CD14-positive monocyte (primary cell): ENCODE results near the gene KRTAP17-1. TPM values are rescaled to one million over a fixed set of nuclear protein-coding genes. Genes with fewer than 3 reads are reported as not detected.
A peak's percentile ranks its signal among the peaks of the same experiment; 100 is the strongest.

Experiments
- DNase-seq, 3 donors: peaks; one replicate each; pipeline ENCODE4 v3.0.0-alpha.2; 2011 to 2022
- H2AFZ ChIP-seq: 2 replicates; pipeline ENCODE4 v1.6.0; 2012; ENCODE audit warnings: mild to moderate bottlenecking, low read depth, low read length, inconsistent platforms; ENCODE audit not compliant: insufficient read depth, poor library complexity, severe bottlenecking
- H3K27ac ChIP-seq, 2 donors: 1 replicate in 1 of 2; 2 replicates in 1 of 2; pipeline ENCODE4 v1.5.1; 2012 to 2013; ENCODE audit warnings: low read length in 2 of 2, control low read depth in 1 of 2, inconsistent platforms in 1 of 2, low read depth in 1 of 2, mild to moderate bottlenecking in 1 of 2
- H3K27me3 ChIP-seq, 2 donors: one replicate each; pipeline versions ENCODE4 v1.6.0 to v1.6.1; 2011 to 2013; ENCODE audit warnings: low read length in 2 of 2; ENCODE audit not compliant: control insufficient read depth in 2 of 2, insufficient read depth in 2 of 2
- H3K36me3 ChIP-seq, 2 donors: replicated peaks in 1 of 2; 1 replicate in 1 of 2; 2 replicates in 1 of 2; pipeline versions ENCODE4 v1.5.1 to v1.6.1; 2012 to 2013; ENCODE audit warnings: low read length in 2 of 2, control low read depth in 1 of 2, inconsistent platforms in 1 of 2, mild to moderate bottlenecking in 1 of 2; ENCODE audit not compliant: insufficient read depth in 2 of 2, control insufficient read depth in 1 of 2
- H3K4me1 ChIP-seq, 2 donors: 1 replicate in 1 of 2; 2 replicates in 1 of 2; pipeline versions ENCODE4 v1.5.1 to v1.6.1; 2012 to 2013; ENCODE audit warnings: low read length in 2 of 2, control low read depth in 1 of 2, inconsistent platforms in 1 of 2, mild to moderate bottlenecking in 1 of 2, moderate library complexity in 1 of 2; ENCODE audit not compliant: insufficient read depth in 2 of 2, control insufficient read depth in 1 of 2
- H3K4me2 ChIP-seq: replicated peaks from 2 replicates; pipeline ENCODE3; 2012; ENCODE audit warnings: low read length, moderate library complexity, mild to moderate bottlenecking; ENCODE audit not compliant: poor library complexity, severe bottlenecking; ENCODE audit errors: extremely low read depth
- H3K4me3 ChIP-seq, 3 experiments: fragments of 200-600 bp in 1 of 3; sonication (generic) in 1 of 3; replicated peaks in 1 of 3; 1 replicate in 2 of 3; 2 replicates in 1 of 3; pipeline ENCODE4 v1.5.1; 2011 to 2013; ENCODE audit warnings: low read length in 3 of 3, mild to moderate bottlenecking in 3 of 3, control low read depth in 2 of 3, low read depth in 2 of 3, inconsistent platforms in 1 of 3, moderate library complexity in 1 of 3
- H3K79me2 ChIP-seq: 2 replicates; pipeline ENCODE4 v1.6.0; 2012; ENCODE audit warnings: mild to moderate bottlenecking, control low read depth, inconsistent platforms, low read length, moderate library complexity; ENCODE audit not compliant: insufficient read depth
- H3K9ac ChIP-seq: 2 replicates; pipeline ENCODE4 v1.6.0; 2017; ENCODE audit warnings: low read length, mild to moderate bottlenecking; ENCODE audit not compliant: insufficient read depth, poor library complexity, severe bottlenecking
- H3K9me3 ChIP-seq, 2 donors: replicated peaks in 1 of 2; 1 replicate in 1 of 2; 2 replicates in 1 of 2; pipeline versions ENCODE4 v1.5.1 to v1.6.1; 2012 to 2013; ENCODE audit warnings: low read length in 2 of 2, control low read depth in 1 of 2; ENCODE audit not compliant: control insufficient read depth in 1 of 2, insufficient read depth in 1 of 2
- H4K20me1 ChIP-seq: 2 replicates; pipeline ENCODE4 v1.6.0; 2012; ENCODE audit warnings: mild to moderate bottlenecking, low read length, control low read depth, moderate library complexity; ENCODE audit not compliant: insufficient read depth
- H3K27ac Mint-ChIP-seq, 7 donors: one replicate each; pipeline ENCODE4 v1.8.0; 2020; ENCODE audit warnings: mild to moderate bottlenecking in 7 of 7, mixed read lengths in 7 of 7, moderate library complexity in 6 of 7, inconsistent platforms in 2 of 7
- H3K27me3 Mint-ChIP-seq, 3 donors: one replicate each; pipeline ENCODE4 v1.8.0; 2021 to 2022; ENCODE audit warnings: low read depth in 3 of 3, mild to moderate bottlenecking in 3 of 3, mixed read lengths in 3 of 3, moderate library complexity in 3 of 3, inconsistent platforms in 1 of 3
- H3K36me3 Mint-ChIP-seq, 2 donors: one replicate each; pipeline ENCODE4 v1.8.0; 2020; ENCODE audit warnings: mixed read lengths in 2 of 2, inconsistent platforms in 1 of 2, mild to moderate bottlenecking in 1 of 2
- H3K4me1 Mint-ChIP-seq: one replicate; pipeline ENCODE4 v1.8.0; 2020; ENCODE audit warnings: mild to moderate bottlenecking, mixed read lengths
- H3K4me3 Mint-ChIP-seq, 2 donors: one replicate each; pipeline ENCODE4 v1.8.0; 2020; ENCODE audit warnings: mild to moderate bottlenecking in 2 of 2, mixed read lengths in 2 of 2, moderate library complexity in 1 of 2
- H3K9me3 Mint-ChIP-seq, 7 donors: one replicate each; pipeline ENCODE4 v1.8.0; 2020 to 2022; ENCODE audit warnings: mixed read lengths in 7 of 7, mild to moderate bottlenecking in 6 of 7, moderate library complexity in 6 of 7, inconsistent platforms in 2 of 7
- CTCF ChIP-seq: fragments of 200-600 bp; IDR thresholded peaks from one replicate; pipeline ENCODE4 v1.8.0; 2022; ENCODE audit warnings: antibody characterized with exemption, mild to moderate bottlenecking
- WGBS: methylation state at CpG from one replicate; pipeline ENCODE4 v1.1.5; 2013; ENCODE audit warnings: missing lambda C conversion rate; ENCODE audit not compliant: insufficient coverage; 5-methylcytosine and 5-hydroxymethylcytosine counted together
- intact Hi-C, 2 donors: fragments of 100-400 bp; cut with micrococcal nuclease; formaldehyde crosslinking; loops; one replicate each; pipeline versions ENCODE4 v1.15.0 to v1.15.1; 2023
- polyA plus RNA-seq, 3 donors: library from polyadenylated mRNA; depleted of rRNA in 1 of 3; unstranded in 2 of 3; stranded (reverse) in 1 of 3; fragments of 300-500 nt in 2 of 3; fragments of >200 nt in 1 of 3; fragmentation: Illumina TruSeq in 2 of 3; gene quantifications; 1 replicate in 2 of 3; 2 replicates in 1 of 3; pipeline ENCODE4 v1.2.3, GENCODE V29; 2012 to 2021

The KRTAP17-1 gene
- polyA plus RNA-seq, 3 donors = not detected

GRCh38 chr17:41339571-41340172, 24.2 kb upstream of the KRTAP17-1 start:
- Histone ChIP-seq H3K4me2 (peak overlapping the region; percentile 63), H3K79me2 (no peaks in the 10 kb centered on the region), H3K36me3 (no peaks in the 10 kb centered on the region), H3K9me3 (peaks cover 15 to 16% of the 10 kb centered on the region in 2 donors), H3K27me3 (no peaks in the 10 kb centered on the region), H3K4me1 (peaks cover 22 to 29% of the 10 kb centered on the region in 2 donors), H4K20me1 (no peaks in the 10 kb centered on the region), H3K27ac (peak overlapping the region; percentile 31 to 70), H2AFZ (peak overlapping the region; percentile 2), H3K9ac (no peak overlapping the region), H3K4me3 (peak overlapping the region in 1 of 3 experiments; percentile 50)
- peak overlapping the region; percentile 51 to 95 (median 89) for H3K27ac Mint-ChIP-seq
- peaks cover 0 to 2% of the 10 kb centered on the region in 2 donors for H3K36me3 Mint-ChIP-seq
- TF ChIP-seq CTCF = no peak
- no peak for DNase-seq
- peaks cover 3 to 9% (median 6%) of the 10 kb centered on the region in 3 donors for H3K27me3 Mint-ChIP-seq
- peak overlapping the region in 1 of 2 donors; percentile 56 for H3K4me3 Mint-ChIP-seq
- 65% methylated on average over 2 of the region's 2 CpGs for WGBS
- peaks cover 25% of the 10 kb centered on the region for H3K4me1 Mint-ChIP-seq
- intact Hi-C loops = loop anchor here in 1 of 2 donors (1.0 kb wide), 1 partner anchor 16 kb away; no protein-coding TSS in a partner anchor
- peaks cover 10 to 20% (median 19%) of the 10 kb centered on the region in 7 donors for H3K9me3 Mint-ChIP-seq

GRCh38 chr17:41338961-41339485, 23.5 kb upstream of the KRTAP17-1 start:
- WGBS = 28% methylated on average over 2 of the region's 5 CpGs
- H3K4me1 ChIP-seq = peaks cover 22 to 35% of the 10 kb centered on the region in 2 donors
- H3K9me3 Mint-ChIP-seq = peaks cover 10 to 21% (median 19%) of the 10 kb centered on the region in 7 donors
- no peak overlapping the region for H3K9ac ChIP-seq
- H3K27me3 ChIP-seq = no peaks in the 10 kb centered on the region
- peaks cover 15 to 16% of the 10 kb centered on the region in 2 donors for H3K9me3 ChIP-seq
- peaks cover 3 to 9% (median 6%) of the 10 kb centered on the region in 3 donors for H3K27me3 Mint-ChIP-seq
- H3K4me3 Mint-ChIP-seq = peak overlapping the region in 1 of 2 donors; percentile 56
- peak overlapping the region in 1 of 2 donors; percentile 70 for H3K27ac ChIP-seq
- intact Hi-C loops = no loop called here
- H3K4me3 ChIP-seq = peak overlapping the region in 1 of 3 experiments; percentile 50
- peak overlapping the region; percentile 2 for H2AFZ ChIP-seq
- H3K4me2 ChIP-seq = peak overlapping the region; percentile 63
- no peaks in the 10 kb centered on the region for H4K20me1 ChIP-seq
- H3K36me3 Mint-ChIP-seq = peaks cover 0 to 2% of the 10 kb centered on the region in 2 donors
- no peaks in the 10 kb centered on the region for H3K36me3 ChIP-seq
- peak overlapping the region in 6 of 7 donors; percentile 48 to 95 (median 82) for H3K27ac Mint-ChIP-seq
- no peaks in the 10 kb centered on the region for H3K79me2 ChIP-seq
- peak; percentile 47 to 59 (median 49) for DNase-seq
- no peak for TF ChIP-seq CTCF
- H3K4me1 Mint-ChIP-seq = peaks cover 29% of the 10 kb centered on the region
